Fibroblast of skin of right biceps (primary cell): ENCODE data around the gene LMNA.

Source experiments
- DNase-seq: peaks from one replicate; pipeline ENCODE4 v3.0.0-alpha.2; 2013

The LMNA gene

DNA sequence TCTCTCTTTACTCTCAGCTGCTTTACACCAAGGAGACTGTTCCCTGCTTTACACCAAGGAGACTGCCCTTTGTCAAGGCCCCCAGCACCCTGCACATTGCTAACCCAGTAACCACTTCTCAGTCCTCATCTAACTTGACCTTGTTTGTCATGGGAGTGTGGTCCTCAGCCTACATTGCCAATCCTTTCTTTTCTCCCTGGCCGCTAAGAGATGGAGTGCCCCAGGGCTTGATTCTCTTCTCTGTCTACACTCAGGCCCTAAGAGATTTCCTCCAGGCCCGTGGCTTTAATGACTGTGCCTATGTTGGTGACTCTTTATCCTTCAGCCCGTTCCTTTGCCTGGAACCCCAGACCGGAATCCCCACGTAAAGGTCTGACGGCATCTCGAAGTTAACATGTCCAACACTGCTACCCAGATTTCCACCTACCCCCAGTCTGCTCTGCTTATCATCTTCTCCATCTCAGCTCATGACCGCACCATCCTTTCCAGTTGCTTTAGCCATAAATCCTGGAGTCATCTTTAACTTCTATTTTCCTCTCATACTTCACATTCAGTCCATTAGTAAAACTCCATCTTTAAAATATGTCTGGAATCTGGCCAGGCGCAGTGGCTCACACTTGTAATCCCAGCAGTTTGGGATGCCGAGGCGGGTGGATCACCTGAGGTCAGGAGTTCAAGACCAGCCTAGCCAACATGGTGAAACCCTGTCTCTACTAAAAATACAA lies 29.4 kb downstream of the LMNA start:
- peak; percentile 73 for DNase-seq

GRCh38 chr1:156144742-156145141 lies 30.2 kb downstream of the LMNA start:
- no peak for DNase-seq

DNA sequence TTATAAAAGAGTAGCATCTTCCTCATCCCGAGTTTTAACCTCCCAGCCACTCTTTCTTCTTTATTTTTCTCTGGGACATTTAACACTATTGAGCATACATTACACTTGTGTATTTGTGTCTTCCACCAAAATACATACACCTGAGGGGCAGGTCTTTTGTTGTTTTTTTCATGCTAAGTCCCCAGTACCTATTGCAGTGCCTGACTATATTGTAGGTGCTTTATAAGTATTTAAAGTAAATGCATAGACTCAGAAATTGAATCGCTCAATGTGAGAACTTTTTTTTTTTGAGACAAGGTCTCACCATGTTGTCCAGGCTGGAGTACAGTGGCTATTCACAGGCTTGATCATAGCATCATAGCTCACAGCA lies 31.1 kb downstream of the LMNA start:
- no peak for DNase-seq

- peak; percentile 95 for DNase-seq
Observed at GRCh38 chr1:156146020-156146768, 31.7 kb downstream of the LMNA start.

- DNase-seq: no peak
Observed at GRCh38 chr1:156146769-156147405, 32.4 kb downstream of the LMNA start.

GRCh38 chr1:156148216-156148615 lies 33.7 kb downstream of the LMNA start:
- DNase-seq: no peak

DNA sequence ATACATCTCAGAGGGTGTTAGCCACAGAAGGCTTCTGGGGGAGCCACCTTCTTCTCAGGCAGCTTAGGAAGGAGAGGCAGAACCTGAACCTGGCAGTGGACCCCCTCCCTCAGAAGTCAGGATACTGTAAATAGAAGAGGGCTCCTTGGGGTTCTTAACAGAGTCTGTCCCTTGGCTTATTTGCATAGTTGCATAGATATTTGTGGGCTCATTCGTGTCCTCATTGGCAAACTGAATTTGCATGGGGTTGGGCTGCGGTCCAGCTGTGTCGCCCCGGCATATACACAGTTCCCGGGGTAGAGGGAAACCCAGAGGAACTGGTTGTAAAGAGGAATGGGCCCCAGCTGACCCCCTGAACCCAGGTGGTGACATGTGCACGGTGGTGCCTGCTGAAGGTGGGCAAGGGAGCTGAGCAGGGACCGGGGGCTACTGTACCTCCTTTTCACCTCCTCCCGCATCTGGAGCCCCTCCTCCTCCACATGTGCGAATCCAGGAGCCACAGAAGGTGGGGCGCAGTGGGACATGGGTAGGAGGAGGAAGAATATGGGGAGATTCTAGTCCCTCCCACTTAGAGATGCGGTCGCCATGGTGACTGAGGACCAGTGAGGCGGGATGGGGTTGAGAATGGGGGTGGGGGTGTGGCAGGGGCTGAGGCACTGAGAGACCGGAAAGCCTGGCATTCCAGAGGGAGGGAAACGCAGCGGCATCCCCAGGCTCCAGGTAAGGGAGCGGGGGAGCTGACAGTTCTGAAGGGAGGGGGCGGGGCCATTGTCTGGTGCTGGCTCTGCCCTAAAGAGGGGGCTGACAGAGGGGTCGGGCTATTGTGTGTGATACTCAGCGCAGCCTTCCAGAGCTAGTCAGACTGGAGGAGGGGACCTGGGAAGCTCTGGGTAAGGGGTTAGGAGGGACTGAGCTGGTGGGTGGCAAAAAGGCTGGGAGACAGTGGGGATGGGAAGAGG lies 35.1 kb downstream of the LMNA start:
- DNase-seq: no peak

GRCh38 chr1:156150333-156151011 lies 36.0 kb downstream of the LMNA start:
- DNase-seq: no peak

DNA sequence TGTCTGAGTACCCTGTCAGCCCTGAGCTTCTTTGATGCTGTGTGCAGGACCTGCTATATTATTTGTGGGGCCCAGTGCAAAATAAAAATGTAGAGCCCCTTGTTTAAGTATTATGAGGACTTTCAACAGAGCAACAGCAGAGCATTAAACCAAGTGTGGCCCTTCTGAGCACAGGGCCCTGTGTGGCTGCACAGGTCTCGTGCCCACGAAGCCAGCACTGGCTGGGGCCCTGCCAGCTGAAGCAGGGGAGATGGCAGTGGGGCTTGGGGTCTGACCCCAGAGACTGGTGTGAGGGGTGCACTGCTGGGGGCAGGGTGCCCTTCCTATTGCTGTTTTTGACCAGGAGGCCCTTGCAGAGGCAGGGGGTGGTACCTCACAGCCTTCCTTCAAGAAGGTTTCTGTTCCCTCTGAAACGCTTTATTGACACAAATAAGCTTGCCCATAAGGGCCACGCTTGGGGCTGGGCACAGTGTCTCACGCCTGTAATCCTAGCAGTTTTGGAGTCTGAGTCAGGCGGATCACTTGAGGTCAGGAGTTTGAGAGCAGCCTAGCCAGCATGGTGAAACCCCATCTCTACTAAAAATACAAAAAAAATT lies 36.7 kb downstream of the LMNA start:
- peak; percentile 47 for DNase-seq

- no peak for DNase-seq
Observed at GRCh38 chr1:156152628-156153027, 38.1 kb downstream of the LMNA start.

DNA sequence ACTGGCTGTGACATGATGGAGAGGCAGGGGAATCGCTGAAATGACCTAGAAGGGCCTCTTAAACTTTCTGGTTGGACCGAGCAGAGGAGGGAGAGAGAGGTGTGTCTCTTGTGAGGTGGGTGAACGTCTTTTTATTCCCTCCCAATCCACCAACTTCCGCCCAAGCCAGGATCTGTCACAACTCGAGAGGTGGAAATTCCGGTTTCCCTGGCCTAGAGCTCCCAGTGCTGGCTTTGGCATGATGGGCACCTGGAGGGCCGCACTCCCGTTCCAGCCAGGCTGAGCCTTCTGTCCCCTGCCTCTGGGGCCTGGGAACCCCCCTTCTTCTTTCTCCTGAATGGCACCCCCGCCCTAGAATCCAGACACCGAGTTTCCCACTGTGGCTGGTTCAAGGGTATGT lies 38.9 kb downstream of the LMNA start, which contains the start of gene SEMA4A:
Gene SEMA4A (plus strand): TSS at position 224 of the 400 bp plus-strand sequence. CDS start 994 bp downstream, outside the sequence.
- no peak for DNase-seq

DNA sequence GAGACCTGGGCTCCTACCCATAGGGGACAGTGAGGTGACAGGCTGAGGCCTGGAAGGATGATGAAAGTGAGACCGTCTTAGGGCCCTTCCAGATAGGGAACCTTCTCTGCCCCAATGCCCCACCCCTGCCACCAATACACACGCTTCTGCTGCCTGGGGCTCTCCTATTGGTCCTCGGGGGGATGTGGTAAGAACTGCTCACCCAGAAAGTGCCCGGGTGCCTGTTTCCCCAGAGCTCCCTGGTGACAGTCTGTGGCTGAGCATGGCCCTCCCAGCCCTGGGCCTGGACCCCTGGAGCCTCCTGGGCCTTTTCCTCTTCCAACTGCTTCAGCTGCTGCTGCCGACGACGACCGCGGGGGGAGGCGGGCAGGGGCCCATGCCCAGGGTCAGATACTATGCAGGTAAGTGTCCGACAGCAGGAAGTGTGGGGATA lies 39.8 kb downstream of the LMNA start:
- DNase-seq: no peak

- no peak for DNase-seq
Observed at GRCh38 chr1:156155756-156156510, 41.4 kb downstream of the LMNA start.

- no peak for DNase-seq
Observed at GRCh38 chr1:156157506-156157905, 43.0 kb downstream of the LMNA start.

GRCh38 chr1:156157966-156158365 lies 43.5 kb downstream of the LMNA start:
- no peak for DNase-seq

GRCh38 chr1:156160000-156160742 lies 45.7 kb downstream of the LMNA start:
- no peak for DNase-seq

DNA sequence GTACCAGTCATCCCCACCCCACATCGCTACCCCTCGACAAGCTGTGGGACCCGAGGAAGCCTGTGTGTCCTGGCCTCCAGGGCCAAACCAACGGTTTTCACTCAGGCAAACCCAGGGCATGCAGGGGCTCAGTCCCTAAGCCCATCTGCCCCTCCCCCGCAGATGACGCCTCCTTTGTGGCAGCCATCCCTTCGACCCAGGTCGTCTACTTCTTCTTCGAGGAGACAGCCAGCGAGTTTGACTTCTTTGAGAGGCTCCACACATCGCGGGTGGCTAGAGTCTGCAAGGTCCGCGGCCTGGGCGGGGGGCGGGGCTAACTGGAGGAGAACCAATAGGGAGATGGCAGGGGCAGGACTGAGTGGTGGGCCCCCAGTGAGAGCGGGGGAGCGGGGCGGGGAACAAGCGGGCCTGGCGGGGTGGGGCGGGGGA lies 46.2 kb downstream of the LMNA start:
- peak; percentile 82 for DNase-seq

DNA sequence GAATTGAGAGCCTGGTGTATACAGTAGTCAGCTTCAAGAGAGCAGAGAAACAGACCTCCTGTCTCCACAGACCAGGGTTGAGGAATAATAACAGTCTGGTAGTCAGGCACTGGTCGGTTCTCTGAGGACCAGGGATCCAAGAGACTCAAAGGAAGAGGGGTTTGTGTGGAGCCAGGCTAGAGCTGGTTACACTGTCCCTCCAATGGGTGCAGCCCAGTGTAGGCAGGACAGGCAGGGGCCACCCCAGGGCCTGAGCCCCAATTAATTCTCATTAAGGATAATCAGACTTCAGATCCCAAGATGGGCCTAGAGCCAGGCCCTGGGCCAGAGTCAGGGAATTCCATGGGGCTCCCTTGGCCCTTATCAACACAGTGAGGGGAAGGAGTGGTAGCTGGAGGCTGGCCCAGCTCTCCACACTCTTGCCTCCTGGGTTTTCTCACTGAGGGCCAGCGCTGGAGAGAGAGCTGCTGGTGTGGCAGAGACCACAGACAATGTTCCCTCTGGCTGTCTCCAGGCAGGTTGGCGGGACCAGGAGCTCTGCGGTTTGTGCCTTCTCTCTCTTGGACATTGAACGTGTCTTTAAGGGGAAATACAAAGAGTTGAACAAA lies 48.0 kb downstream of the LMNA start:
- no peak for DNase-seq

DNA sequence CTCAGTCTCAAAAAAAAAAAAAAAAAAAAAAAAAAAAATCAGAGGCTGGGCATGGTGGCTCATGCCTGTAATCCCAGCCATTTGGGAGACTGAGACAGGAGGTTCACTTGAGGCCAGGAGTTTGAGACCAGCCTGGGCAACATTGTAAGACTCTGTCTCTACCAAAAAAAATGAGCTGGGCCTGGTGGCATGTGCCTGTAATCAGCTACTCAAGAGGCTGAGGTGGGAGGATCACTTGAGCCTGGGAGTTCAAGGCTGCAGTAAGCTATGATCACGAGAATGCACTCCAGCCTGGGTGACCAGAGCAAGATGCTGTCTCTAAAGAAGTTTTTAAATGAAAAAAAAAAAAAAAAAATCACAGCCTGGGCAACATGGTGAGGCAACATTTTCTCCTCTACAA lies 49.2 kb downstream of the LMNA start:
- DNase-seq: no peak
